ENCODE measurements around the gene TBC1D22A.

Gene TBC1D22A

GRCh38 chr22:46767249-46767985 lies 5.0 kb downstream of the TBC1D22A start:
- no peak overlapping the region for H3K9ac ChIP-seq (ENCODE audit: low read length)
- H3K4me2 ChIP-seq (ENCODE audit: low read depth, low read length), result no peak overlapping the region
- H3F3A ChIP-seq (ENCODE audit: insufficient read depth, low read length), result no peaks in the 10 kb centered on the region
- peaks cover 7% of the 10 kb centered on the region; the same call in 1 of the 2 replicates for H3K4me1 ChIP-seq (ENCODE audit: low read length)
- H4K20me1 ChIP-seq (ENCODE audit: insufficient read depth, low read length), result 0 out of 2 replicates have a peak, but pooled peaks cover 7% of the 10 kb centered on the region
- DNase-seq, result no peak
- H3K27ac ChIP-seq (ENCODE audit: low read length), result no peak overlapping the region
- no peaks in the 10 kb centered on the region for H3K9me3 ChIP-seq (replicated peaks; ENCODE audit: insufficient read depth, low read length)
- peaks cover 85% of the 10 kb centered on the region for H3K79me2 ChIP-seq (ENCODE audit: low read length)
- H3K9me2 ChIP-seq (replicated peaks; ENCODE audit: insufficient read depth, low read length), result no peaks in the 10 kb centered on the region
- H3K4me3 ChIP-seq (ENCODE audit: low read length), result no peak overlapping the region
- TF ChIP-seq EZH2 (optimal IDR thresholded peaks at IDR 0.05; ENCODE audit: low read depth, low read length), result no peak
- TF ChIP-seq, protein P1, sequence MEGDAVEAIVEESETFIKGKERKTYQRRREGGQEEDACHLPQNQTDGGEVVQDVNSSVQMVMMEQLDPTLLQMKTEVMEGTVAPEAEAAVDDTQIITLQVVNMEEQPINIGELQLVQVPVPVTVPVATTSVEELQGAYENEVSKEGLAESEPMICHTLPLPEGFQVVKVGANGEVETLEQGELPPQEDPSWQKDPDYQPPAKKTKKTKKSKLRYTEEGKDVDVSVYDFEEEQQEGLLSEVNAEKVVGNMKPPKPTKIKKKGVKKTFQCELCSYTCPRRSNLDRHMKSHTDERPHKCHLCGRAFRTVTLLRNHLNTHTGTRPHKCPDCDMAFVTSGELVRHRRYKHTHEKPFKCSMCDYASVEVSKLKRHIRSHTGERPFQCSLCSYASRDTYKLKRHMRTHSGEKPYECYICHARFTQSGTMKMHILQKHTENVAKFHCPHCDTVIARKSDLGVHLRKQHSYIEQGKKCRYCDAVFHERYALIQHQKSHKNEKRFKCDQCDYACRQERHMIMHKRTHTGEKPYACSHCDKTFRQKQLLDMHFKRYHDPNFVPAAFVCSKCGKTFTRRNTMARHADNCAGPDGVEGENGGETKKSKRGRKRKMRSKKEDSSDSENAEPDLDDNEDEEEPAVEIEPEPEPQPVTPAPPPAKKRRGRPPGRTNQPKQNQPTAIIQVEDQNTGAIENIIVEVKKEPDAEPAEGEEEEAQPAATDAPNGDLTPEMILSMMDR (IDR thresholded peaks at IDR 0.05; ENCODE audit: low read length), result no peak
- TF ChIP-seq EZH2phosphoT487 (IDR thresholded peaks at IDR 0.05; ENCODE audit: low read length), result no peak
- no peaks in the 10 kb centered on the region for H3K27me3 ChIP-seq (replicated peaks; ENCODE audit: insufficient read depth, low read length)
- no peaks in the 10 kb centered on the region for H3K36me3 ChIP-seq (replicated peaks; ENCODE audit: insufficient read depth, low read length)
- no peak overlapping the region for H2AFZ ChIP-seq (ENCODE audit: low read length)

GRCh38 chr22:46769191-46769675 lies 6.8 kb downstream of the TBC1D22A start:
- H3K27me3 ChIP-seq (replicated peaks; ENCODE audit: insufficient read depth, low read length), result no peaks in the 10 kb centered on the region
- TF ChIP-seq, protein P1 (IDR thresholded peaks at IDR 0.05; ENCODE audit: low read length), result no peak
- TF ChIP-seq EZH2 (optimal IDR thresholded peaks at IDR 0.05; ENCODE audit: low read depth, low read length), result no peak
- H3K79me2 ChIP-seq (ENCODE audit: low read length), result peaks cover 76% of the 10 kb centered on the region
- H3K4me2 ChIP-seq (ENCODE audit: low read depth, low read length), result no peak overlapping the region
- 0 out of 2 replicates have a peak, but pooled peaks cover 7% of the 10 kb centered on the region for H4K20me1 ChIP-seq (ENCODE audit: insufficient read depth, low read length)
- DNase-seq, result no peak
- no peaks in the 10 kb centered on the region for H3K9me3 ChIP-seq (replicated peaks; ENCODE audit: insufficient read depth, low read length)
- no peak overlapping the region for H3K4me3 ChIP-seq (ENCODE audit: low read length)
- no peaks in the 10 kb centered on the region for H3K9me2 ChIP-seq (replicated peaks; ENCODE audit: insufficient read depth, low read length)
- peaks cover 13% of the 10 kb centered on the region for H3K4me1 ChIP-seq (ENCODE audit: low read length)
- no peaks in the 10 kb centered on the region for H3F3A ChIP-seq (ENCODE audit: insufficient read depth, low read length)
- H2AFZ ChIP-seq (ENCODE audit: low read length), result no peak overlapping the region
- no peak overlapping the region for H3K9ac ChIP-seq (ENCODE audit: low read length)
- no peaks in the 10 kb centered on the region for H3K36me3 ChIP-seq (replicated peaks; ENCODE audit: insufficient read depth, low read length)
- H3K27ac ChIP-seq (ENCODE audit: low read length), result no peak overlapping the region

DNA sequence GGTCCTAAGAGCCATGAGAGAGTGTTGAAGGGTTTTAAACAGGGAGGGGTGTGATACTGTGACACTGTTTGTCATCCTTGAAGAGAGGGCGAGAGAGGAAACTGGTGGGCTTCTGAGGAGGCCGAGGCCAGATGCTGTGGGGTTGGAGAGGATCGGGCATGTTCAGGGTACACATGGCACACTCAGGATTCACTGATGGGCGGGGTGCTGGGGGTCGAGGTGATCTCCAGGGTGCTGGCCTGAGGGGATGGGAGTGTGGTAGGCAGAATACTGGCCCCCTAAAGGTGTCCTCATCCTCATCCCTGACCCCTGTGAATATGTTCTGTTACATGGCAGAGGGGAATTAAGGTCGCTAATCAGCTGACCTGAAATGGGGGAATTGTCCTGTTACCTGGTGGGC lies 7.3 kb downstream of the TBC1D22A start:
- no peak for DNase-seq
- Histone ChIP-seq H3K36me3 (replicated peaks; ENCODE audit: insufficient read depth, low read length) (no peaks in the 10 kb centered on the region), H3K9ac (ENCODE audit: low read length) (no peak overlapping the region), H3K27ac (ENCODE audit: low read length) (no peak overlapping the region), H3K4me3 (ENCODE audit: low read length) (no peak overlapping the region), H4K20me1 (ENCODE audit: insufficient read depth, low read length) (0 out of 2 replicates have a peak, but pooled peaks cover 7% of the 10 kb centered on the region), H3K9me2 (replicated peaks; ENCODE audit: insufficient read depth, low read length) (no peaks in the 10 kb centered on the region), H3F3A (ENCODE audit: insufficient read depth, low read length) (no peaks in the 10 kb centered on the region), H3K27me3 (replicated peaks; ENCODE audit: insufficient read depth, low read length) (no peaks in the 10 kb centered on the region), H3K4me2 (ENCODE audit: low read depth, low read length) (no peak overlapping the region), H3K9me3 (replicated peaks; ENCODE audit: insufficient read depth, low read length) (no peaks in the 10 kb centered on the region), H3K4me1 (ENCODE audit: low read length) (peaks cover 10% of the 10 kb centered on the region; the same call in 1 of the 2 replicates), H2AFZ (ENCODE audit: low read length) (no peak overlapping the region), H3K79me2 (ENCODE audit: low read length) (peaks cover 76% of the 10 kb centered on the region)
- no peak for TF ChIP-seq EZH2 (optimal IDR thresholded peaks at IDR 0.05; ENCODE audit: low read depth, low read length)
- no peak for TF ChIP-seq EZH2phosphoT487 (IDR thresholded peaks at IDR 0.05; ENCODE audit: low read length)
- TF ChIP-seq, protein P1 (IDR thresholded peaks at IDR 0.05; ENCODE audit: low read length), result no peak
